Astrocyte (in vitro differentiated cells and primary cell): ENCODE results near the gene CCNL2.

ENCODE experiments used
- EZH2 ChIP-seq: IDR thresholded peaks from 2 replicates; pipeline ENCODE4 v1.6.1; 2012; ENCODE audit warnings: mild to moderate bottlenecking, low read length, inconsistent platforms; ENCODE audit not compliant: insufficient read depth
- TF ChIP-seq, protein P1 (sequence below): IDR thresholded peaks from 2 replicates; pipeline ENCODE4 v1.5.1; 2011; ENCODE audit warnings: low read depth, mild to moderate bottlenecking, inconsistent platforms, low read length, moderate library complexity; ENCODE audit not compliant: insufficient read depth

DNA sequence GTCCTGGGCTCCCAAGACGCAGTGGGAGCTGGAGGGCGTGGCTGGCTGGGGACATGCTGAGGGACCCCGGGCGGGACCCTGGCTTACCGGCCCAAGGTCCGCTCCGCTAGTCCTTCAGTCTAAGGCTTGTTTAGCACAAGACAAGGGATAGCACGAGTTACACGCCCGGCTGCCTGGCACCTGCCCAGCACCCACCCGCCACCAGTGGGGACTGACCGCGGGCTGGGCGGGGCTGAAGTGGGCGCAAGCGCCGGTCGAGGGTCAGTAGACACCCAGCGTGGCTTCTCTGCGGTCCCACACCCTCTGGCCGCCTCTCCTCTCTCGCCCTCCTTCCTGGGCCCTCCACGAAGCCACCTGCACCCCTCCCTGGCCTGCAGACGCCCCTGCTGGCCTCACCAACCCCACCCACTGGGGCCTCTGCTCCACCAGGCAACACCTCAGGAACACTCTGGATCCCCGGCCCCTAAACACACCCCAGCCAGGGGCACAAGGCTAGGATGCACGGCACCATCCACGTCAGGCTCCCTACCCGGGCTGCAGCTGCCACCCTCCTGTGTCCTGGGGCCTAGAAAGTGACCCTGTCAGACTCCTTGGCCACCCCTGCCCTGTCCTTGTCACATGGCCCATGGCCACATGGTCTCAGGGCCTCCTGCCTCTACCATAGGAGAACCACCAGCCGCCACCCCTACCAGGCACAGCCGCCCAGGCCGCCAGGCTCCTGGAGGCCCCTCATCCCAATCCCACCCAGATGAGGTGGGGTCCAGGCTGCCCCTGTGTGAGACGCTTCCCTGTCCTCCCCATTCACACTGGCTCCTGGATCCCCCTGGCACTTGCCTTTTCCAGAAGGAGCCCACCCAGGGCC, 62.0 kb downstream of the CCNL2 start:
- TF ChIP-seq, protein P1, sequence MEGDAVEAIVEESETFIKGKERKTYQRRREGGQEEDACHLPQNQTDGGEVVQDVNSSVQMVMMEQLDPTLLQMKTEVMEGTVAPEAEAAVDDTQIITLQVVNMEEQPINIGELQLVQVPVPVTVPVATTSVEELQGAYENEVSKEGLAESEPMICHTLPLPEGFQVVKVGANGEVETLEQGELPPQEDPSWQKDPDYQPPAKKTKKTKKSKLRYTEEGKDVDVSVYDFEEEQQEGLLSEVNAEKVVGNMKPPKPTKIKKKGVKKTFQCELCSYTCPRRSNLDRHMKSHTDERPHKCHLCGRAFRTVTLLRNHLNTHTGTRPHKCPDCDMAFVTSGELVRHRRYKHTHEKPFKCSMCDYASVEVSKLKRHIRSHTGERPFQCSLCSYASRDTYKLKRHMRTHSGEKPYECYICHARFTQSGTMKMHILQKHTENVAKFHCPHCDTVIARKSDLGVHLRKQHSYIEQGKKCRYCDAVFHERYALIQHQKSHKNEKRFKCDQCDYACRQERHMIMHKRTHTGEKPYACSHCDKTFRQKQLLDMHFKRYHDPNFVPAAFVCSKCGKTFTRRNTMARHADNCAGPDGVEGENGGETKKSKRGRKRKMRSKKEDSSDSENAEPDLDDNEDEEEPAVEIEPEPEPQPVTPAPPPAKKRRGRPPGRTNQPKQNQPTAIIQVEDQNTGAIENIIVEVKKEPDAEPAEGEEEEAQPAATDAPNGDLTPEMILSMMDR = no peak
- TF ChIP-seq EZH2 = no peak
